GM19238 (cell line): Measurements from ENCODE around the gene UBE4A.

Experiments used
- DNase-seq: peaks from one replicate; pipeline ENCODE4 v3.0.0; 2011; ENCODE audit warnings: low spot score; ENCODE audit not compliant: insufficient read length

UBE4A gene

GRCh38 chr11:118359295-118359958 is at the start of gene UBE4A:
Gene UBE4A, plus strand, starts transcription at chr11:118359600. Its CDS starts 5,481 bp downstream, at chr11:118365081.
- peak; percentile 75 for DNase-seq

GRCh38 chr11:118310271-118310670 is 49.1 kb upstream of the UBE4A start:
- no peak for DNase-seq

GRCh38 chr11:118310781-118311485 is 48.5 kb upstream of the UBE4A start:
- no peak for DNase-seq

GRCh38 chr11:118311518-118311917 is 47.9 kb upstream of the UBE4A start:
- no peak for DNase-seq

- DNase-seq: no peak
These were observed 47.1 kb upstream of the UBE4A start for GRCh38 chr11:118312328-118312727.

GRCh38 chr11:118313242-118313641 is 46.2 kb upstream of the UBE4A start:
- no peak for DNase-seq

- DNase-seq: no peak
These were observed 44.4 kb upstream of the UBE4A start for GRCh38 chr11:118314988-118315411.

- no peak for DNase-seq
These were observed 41.3 kb upstream of the UBE4A start for GRCh38 chr11:118318124-118318523.

GRCh38 chr11:118318581-118319336 is 40.6 kb upstream of the UBE4A start:
- DNase-seq: no peak

- DNase-seq: no peak
These were observed 40.1 kb upstream of the UBE4A start for GRCh38 chr11:118319337-118319707.

- no peak for DNase-seq
These were observed 38.9 kb upstream of the UBE4A start for GRCh38 chr11:118320515-118320914.

- DNase-seq: no peak
These were observed 37.9 kb upstream of the UBE4A start for GRCh38 chr11:118321386-118322082.

- DNase-seq: no peak
These were observed 36.7 kb upstream of the UBE4A start for GRCh38 chr11:118322721-118323120.

GRCh38 chr11:118325283-118325682 is 34.1 kb upstream of the UBE4A start:
- DNase-seq: no peak

GRCh38 chr11:118328745-118329144 is 30.7 kb upstream of the UBE4A start:
- DNase-seq: no peak

GRCh38 chr11:118334745-118335144 is 24.7 kb upstream of the UBE4A start:
- DNase-seq: no peak

GRCh38 chr11:118338637-118339061 is 20.8 kb upstream of the UBE4A start:
- no peak for DNase-seq

- no peak for DNase-seq
These were observed 20.0 kb upstream of the UBE4A start for GRCh38 chr11:118339281-118339961.

GRCh38 chr11:118340449-118340848 is 19.0 kb upstream of the UBE4A start:
- no peak for DNase-seq

- DNase-seq: no peak
These were observed 18.1 kb upstream of the UBE4A start for GRCh38 chr11:118341261-118341660.
